Adipose tissue (tissue), 3 donors: Measurements from ENCODE around the gene TMEM167B. TPM values are rescaled to one million over a fixed set of nuclear protein-coding genes. Genes with fewer than 3 reads are reported as not detected.
"Not testable (repeated sequence)": the region's sequence is repeated elsewhere in the genome, so short reads cannot be mapped to it uniquely, and the experiment has no call there.

Source experiments
- H3K27ac ChIP-seq: one replicate; pipeline ENCODE4 v1.5.1; 2013; ENCODE audit warnings: low read depth, low read length
- WGBS, 3 donors: extraction: QIAGEN DNeasy Blood & Tissue Kit; methylation state at CpG; one replicate each; pipeline ENCODE4 v1.1.7; 2013; 5-methylcytosine and 5-hydroxymethylcytosine counted together
- polyA plus RNA-seq, 3 donors: library from polyadenylated mRNA; stranded (reverse); fragments of 200-250 nt; gene quantifications; one replicate each; pipeline ENCODE4 v1.2.3, GENCODE V29; 2013
- donor health status: healthy with polysubstance abuse.
- donor health status: Bipolar disorder and iron deficiency.
- donor health status: healthy.

TMEM167B gene
- polyA plus RNA-seq, 3 donors, result 15.4 to 25.5 (median 18.8) TPM

GRCh38 chr1:109140392-109140791, 49.8 kb downstream of the TMEM167B start:
- no peak overlapping the region for H3K27ac ChIP-seq
- 59 to 94% (median 89%) methylated on average over 3 of the region's 3 CpGs for WGBS, 3 donors

- H3K27ac ChIP-seq, result no peak overlapping the region
- 72 to 87% (median 84%) methylated on average over 5 of the region's 5 CpGs for WGBS, 3 donors
These were observed 51.7 kb downstream of the TMEM167B start for GRCh38 chr1:109142260-109142659.

GRCh38 chr1:109142725-109143124, 52.2 kb downstream of the TMEM167B start:
- WGBS, 3 donors, result 86 to 96% (median 96%) methylated on average over 6 of the region's 6 CpGs
- H3K27ac ChIP-seq, result not testable (repeated sequence)

Other genes starting within 250 kb of the TMEM167B start
- gene AKNAD1, start 233.7 kb upstream of the TMEM167B start, polyA plus RNA-seq, result under 1 TPM in 2 of 3 donors, not detected in 1; 0.22 to 0.67 TPM
- gene GPSM2, start 213.8 kb upstream of the TMEM167B start, polyA plus RNA-seq, result 1 to 10 TPM in 2 of 3 donors, under 1 TPM in 1; 0.26 to 7.4 (median 1.9) TPM
- 10 to 100 TPM in 2 of 3 donors, 1 to 10 TPM in 1; 8.7 to 15.2 (median 11.4) TPM for gene CLCC1, start 127.3 kb upstream of the TMEM167B start, polyA plus RNA-seq
- 1 to 10 TPM; 2.5 to 6.3 (median 4.6) TPM for gene WDR47, start 48.7 kb upstream of the TMEM167B start, polyA plus RNA-seq
- 10 to 100 TPM; 12.8 to 51.7 (median 41.7) TPM for gene TAF13, start 14.8 kb upstream of the TMEM167B start, polyA plus RNA-seq
- gene ELAPOR1, start 23.4 kb downstream of the TMEM167B start, polyA plus RNA-seq, result 10 to 100 TPM in 1 of 3 donors, 1 to 10 TPM in 1, under 1 TPM in 1; 0.79 to 71.0 (median 6.1) TPM
- gene SARS1, start 123.2 kb downstream of the TMEM167B start, polyA plus RNA-seq, result 100 to 1,000 TPM in 2 of 3 donors, 10 to 100 TPM in 1; 84.3 to 132 (median 116) TPM
- gene CELSR2, start 158.8 kb downstream of the TMEM167B start, polyA plus RNA-seq, result 1 to 10 TPM in 1 of 3 donors, under 1 TPM in 2; 0.67 to 2.3 (median 0.94) TPM
- gene PSRC1, start 192.4 kb downstream of the TMEM167B start, polyA plus RNA-seq, result 1 to 10 TPM in 2 of 3 donors, under 1 TPM in 1; 0.98 to 2.9 (median 1.1) TPM
- under 1 TPM; 0.06 to 0.34 (median 0.19) TPM for gene MYBPHL, start 216.2 kb downstream of the TMEM167B start, polyA plus RNA-seq